ENCODE results near the gene CBFA2T2. TPM values are rescaled to one million over a fixed set of nuclear protein-coding genes. Genes with fewer than 3 reads are reported as not detected.

Gene CBFA2T2
- total RNA-seq, 4 donors from 2014 or later: 17.2 to 24.6 (median 21.7) TPM

DNA sequence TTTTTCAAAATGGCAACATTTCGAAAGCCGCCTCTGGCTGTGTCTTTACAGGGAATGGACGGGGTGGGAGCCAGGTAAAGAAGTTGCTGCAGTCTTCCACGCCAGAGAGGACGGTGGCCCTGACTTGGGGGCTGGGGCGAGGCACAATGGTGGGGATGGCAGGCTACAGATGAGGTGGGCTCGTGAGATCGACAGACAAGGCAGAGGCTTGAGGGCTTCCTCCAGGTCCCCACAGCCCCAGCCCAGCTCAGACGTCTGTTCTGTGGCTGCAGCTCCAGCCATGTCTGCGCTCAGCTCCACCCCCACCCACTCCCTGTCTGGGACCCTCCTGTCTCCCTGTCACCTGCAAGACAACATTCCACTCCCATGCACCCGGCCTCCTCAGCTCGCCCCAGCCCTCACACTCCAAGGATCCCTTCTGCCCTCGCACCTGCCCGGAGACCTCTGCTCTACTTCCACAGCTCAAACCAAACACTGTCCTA, 164.8 kb downstream of the CBFA2T2 start:
- intact Hi-C loops (cut with DNase I; ENCODE audit: low total_unique reads): no loop called here
- DNase-seq (ENCODE audit: low spot score in 2 of 2): peak in 1 of 2 donors; percentile 84
- TF ChIP-seq, protein P1, sequence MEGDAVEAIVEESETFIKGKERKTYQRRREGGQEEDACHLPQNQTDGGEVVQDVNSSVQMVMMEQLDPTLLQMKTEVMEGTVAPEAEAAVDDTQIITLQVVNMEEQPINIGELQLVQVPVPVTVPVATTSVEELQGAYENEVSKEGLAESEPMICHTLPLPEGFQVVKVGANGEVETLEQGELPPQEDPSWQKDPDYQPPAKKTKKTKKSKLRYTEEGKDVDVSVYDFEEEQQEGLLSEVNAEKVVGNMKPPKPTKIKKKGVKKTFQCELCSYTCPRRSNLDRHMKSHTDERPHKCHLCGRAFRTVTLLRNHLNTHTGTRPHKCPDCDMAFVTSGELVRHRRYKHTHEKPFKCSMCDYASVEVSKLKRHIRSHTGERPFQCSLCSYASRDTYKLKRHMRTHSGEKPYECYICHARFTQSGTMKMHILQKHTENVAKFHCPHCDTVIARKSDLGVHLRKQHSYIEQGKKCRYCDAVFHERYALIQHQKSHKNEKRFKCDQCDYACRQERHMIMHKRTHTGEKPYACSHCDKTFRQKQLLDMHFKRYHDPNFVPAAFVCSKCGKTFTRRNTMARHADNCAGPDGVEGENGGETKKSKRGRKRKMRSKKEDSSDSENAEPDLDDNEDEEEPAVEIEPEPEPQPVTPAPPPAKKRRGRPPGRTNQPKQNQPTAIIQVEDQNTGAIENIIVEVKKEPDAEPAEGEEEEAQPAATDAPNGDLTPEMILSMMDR (IDR thresholded peaks at IDR 0.05): no peak
- TF ChIP-seq POLR2A (IDR thresholded peaks at IDR 0.05): no peak
- no peak overlapping the region for H3K4me3 ChIP-seq (ENCODE audit: low read depth, poor library complexity, severe bottlenecking)
- 49 to 59% methylated on average over 14 of the region's 14 CpGs for WGBS, 2 donors

DNA sequence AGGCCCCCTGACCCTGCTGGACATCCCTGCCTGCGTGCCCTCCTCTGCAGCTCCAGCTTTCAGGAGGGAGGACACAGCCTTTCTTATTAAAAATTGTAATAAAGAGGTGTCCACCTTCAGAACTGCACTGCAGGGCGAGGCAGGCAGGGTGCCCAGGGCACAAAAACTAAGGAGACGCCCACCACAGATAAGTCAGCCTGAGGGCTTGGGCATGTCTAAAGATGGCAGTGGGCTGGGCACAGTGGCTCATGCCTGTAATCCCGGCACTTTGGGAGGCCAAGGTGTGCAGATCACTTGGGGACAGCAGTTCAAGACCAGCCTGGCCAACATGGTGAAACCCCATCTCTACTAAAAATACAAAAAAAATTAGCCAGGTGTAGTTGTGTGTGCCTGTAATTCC, 165.3 kb downstream of the CBFA2T2 start:
- intact Hi-C loops (cut with DNase I; ENCODE audit: low total_unique reads): no loop called here
- 45 to 62% methylated on average over 4 of the region's 4 CpGs for WGBS, 2 donors
- no peak for DNase-seq (ENCODE audit: low spot score in 2 of 2)
- TF ChIP-seq POLR2A (IDR thresholded peaks at IDR 0.05): no peak
- TF ChIP-seq, protein P1 (IDR thresholded peaks at IDR 0.05): no peak
- H3K4me3 ChIP-seq (ENCODE audit: low read depth, poor library complexity, severe bottlenecking): no peak overlapping the region

DNA sequence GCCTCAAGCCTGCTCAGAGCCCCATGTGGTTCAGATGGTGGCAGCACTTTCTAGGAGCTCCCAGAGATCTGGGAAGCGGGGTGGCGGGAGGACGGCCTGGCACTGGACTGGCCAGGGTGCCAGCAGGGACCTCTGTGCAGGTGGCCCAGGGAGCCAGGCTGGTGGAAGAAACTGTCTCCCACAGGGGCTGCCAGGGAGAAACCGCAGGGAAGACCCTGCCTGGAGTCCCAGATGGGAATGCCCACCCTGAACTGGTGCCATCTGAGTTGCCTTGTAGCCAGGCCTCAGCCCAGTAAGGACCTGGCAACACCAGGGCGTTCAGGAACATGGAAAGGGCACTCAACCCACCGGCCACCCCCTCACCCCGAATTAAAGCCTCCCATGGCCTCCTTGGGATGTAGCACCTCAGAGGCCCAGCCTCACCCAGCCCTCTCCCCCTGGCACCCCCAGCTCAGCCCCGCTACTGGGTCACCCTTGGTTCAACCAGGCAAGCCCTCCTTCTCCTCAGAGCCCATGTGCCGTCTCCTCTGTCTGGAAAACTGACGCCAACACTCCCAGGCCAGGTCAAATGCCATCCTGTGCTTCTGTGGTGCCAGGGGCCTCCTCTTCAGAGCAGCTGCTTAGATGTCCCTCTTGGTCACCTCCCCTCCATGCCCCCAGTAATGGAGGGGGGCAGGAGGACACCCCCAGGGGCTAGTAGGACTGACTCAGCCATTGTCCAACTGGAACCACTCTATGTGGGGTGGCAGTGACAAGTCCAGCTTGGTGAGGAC, 166.3 kb downstream of the CBFA2T2 start:
- intact Hi-C loops (cut with DNase I; ENCODE audit: low total_unique reads): no loop called here
- 91 to 99% methylated on average over 10 of the region's 10 CpGs for WGBS, 2 donors
- no peak overlapping the region for H3K4me3 ChIP-seq (ENCODE audit: low read depth, poor library complexity, severe bottlenecking)
- no peak for TF ChIP-seq POLR2A (IDR thresholded peaks at IDR 0.05)
- peak in 1 of 2 donors; percentile 84 for DNase-seq (ENCODE audit: low spot score in 2 of 2)

DNA sequence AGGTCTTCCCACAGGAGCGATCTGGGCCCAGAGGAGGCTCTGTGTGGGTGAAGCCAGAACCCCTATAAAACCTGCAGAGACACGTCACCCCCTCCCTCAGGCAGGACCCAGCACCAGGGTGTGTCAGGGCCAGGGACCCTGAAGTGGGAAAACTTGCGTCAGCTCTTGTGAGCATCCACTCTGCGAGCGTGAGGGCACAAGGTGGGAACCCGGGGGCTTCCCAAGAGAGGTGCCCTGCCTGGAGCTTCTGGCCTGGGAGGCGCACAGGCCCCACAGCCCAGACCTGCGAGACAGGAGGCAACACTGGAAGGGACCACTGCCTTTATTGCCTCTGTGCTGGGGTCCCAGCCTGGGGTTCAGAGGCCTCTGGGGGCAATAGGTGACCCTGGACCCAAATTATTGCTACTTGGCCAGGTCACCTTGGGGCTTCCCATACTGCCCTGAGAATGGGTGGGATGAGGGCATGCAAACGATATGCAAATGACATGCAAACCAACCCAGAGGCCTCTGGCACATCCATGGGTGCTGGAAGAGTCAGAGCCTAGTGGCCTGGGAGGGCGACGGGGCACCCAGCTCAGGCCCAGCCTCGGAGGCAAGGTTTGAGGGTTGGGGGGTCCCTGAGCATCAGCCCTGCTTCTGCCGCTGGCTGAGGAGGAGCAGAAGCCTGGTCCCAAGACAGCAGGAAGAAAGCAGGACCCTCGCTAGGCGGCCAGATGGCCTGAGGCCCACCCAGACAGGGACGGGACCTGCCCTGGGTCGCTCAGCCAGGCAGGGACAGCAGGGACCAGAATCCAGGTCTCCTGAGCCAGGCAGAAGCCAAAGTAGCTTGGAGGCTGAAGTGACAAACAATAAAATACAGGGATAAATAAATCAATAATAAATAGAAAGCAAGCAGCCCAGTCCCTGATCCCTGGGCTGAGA, 167.1 kb downstream of the CBFA2T2 start:
- 92 to 94% methylated on average over 15 to 16 of the region's 17 CpGs for WGBS, 2 donors
- TF ChIP-seq, protein P1 (IDR thresholded peaks at IDR 0.05): no peak
- TF ChIP-seq POLR2A (IDR thresholded peaks at IDR 0.05): no peak
- intact Hi-C loops (cut with DNase I; ENCODE audit: low total_unique reads): no loop called here
- no peak for DNase-seq (ENCODE audit: low spot score in 2 of 2)
- no peak overlapping the region for H3K4me3 ChIP-seq (ENCODE audit: low read depth, poor library complexity, severe bottlenecking)

DNA sequence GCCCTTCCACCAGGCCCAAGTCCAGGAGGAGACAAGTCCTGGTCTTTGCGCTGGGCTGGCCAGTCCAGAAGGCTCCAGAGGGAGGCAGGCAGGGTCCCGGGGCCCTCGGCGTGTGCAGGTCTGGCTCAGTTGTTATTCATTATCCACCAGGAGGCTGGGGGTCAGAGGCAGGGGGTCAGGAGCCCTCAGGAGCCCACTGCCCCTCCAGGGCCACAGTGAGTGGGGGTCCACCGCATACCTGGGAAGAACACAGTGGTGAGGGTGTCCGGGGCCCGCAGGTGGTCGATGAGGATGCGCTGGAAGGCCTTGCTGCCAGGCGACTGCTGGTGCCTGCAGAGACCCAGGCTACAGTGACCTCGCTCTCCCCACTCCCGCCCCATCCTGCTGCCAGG, 167.8 kb downstream of the CBFA2T2 start:
- H3K4me3 ChIP-seq (ENCODE audit: low read depth, poor library complexity, severe bottlenecking): no peak overlapping the region
- intact Hi-C loops (cut with DNase I; ENCODE audit: low total_unique reads): no loop called here
- 92 to 94% methylated on average over 11 to 12 of the region's 12 CpGs for WGBS, 2 donors
- TF ChIP-seq, protein P1 (IDR thresholded peaks at IDR 0.05): no peak
- no peak for TF ChIP-seq POLR2A (IDR thresholded peaks at IDR 0.05)
- DNase-seq (ENCODE audit: low spot score in 2 of 2): peak in 1 of 2 donors; percentile 84

DNA sequence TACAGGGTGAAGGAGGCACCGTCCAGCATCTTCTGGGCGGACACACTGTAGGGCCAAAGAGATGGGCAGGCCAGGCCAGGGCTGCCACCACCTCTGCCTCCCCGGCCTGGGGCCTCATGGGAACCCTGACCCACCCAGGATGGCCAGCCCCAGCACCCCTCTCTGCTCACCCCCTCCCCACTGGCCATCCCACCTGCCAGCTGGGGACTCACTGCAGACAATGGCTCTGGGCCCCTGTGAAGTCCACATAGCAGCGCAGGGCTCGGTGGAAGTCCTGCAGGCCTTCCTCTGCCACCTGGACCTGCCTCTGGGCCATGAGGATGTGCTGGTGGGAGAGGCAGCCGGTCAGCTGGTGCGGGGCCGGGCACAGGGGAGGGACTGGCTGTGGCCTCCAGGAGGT, 168.6 kb downstream of the CBFA2T2 start:
- TF ChIP-seq, protein P1 (IDR thresholded peaks at IDR 0.05): no peak
- TF ChIP-seq POLR2A (IDR thresholded peaks at IDR 0.05): no peak
- H3K4me3 ChIP-seq (ENCODE audit: low read depth, poor library complexity, severe bottlenecking): no peak overlapping the region
- 98% methylated on average over 6 to 7 of the region's 8 CpGs for WGBS, 2 donors
- no peak for DNase-seq (ENCODE audit: low spot score in 2 of 2)
- intact Hi-C loops (cut with DNase I; ENCODE audit: low total_unique reads): no loop called here

Data from lower leg skin (tissue), 4 donors.